ENCODE data around the gene INSM2.

The INSM2 gene

GRCh38 chr14:35543006-35543405 lies 9.0 kb downstream of the INSM2 start:
- no peak for DNase-seq (ENCODE audit: low spot score)

GRCh38 chr14:35549551-35549950 lies 15.6 kb downstream of the INSM2 start:
- no peak for DNase-seq (ENCODE audit: low spot score)

GRCh38 chr14:35551081-35551480 lies 17.1 kb downstream of the INSM2 start:
- no peak for DNase-seq (ENCODE audit: low spot score)

- DNase-seq (ENCODE audit: low spot score): no peak
Observed at GRCh38 chr14:35553808-35554207, 19.8 kb downstream of the INSM2 start.

- no peak for DNase-seq (ENCODE audit: low spot score)
Observed at GRCh38 chr14:35556548-35556947, 22.6 kb downstream of the INSM2 start.

GRCh38 chr14:35557221-35557747 lies 23.3 kb downstream of the INSM2 start:
- no peak for DNase-seq (ENCODE audit: low spot score)

GRCh38 chr14:35558680-35559079 lies 24.7 kb downstream of the INSM2 start:
- no peak for DNase-seq (ENCODE audit: low spot score)

GRCh38 chr14:35565871-35566464 lies 32.0 kb downstream of the INSM2 start:
- DNase-seq (ENCODE audit: low spot score): no peak

GRCh38 chr14:35571598-35571997 lies 37.6 kb downstream of the INSM2 start:
- no peak for DNase-seq (ENCODE audit: low spot score)

GRCh38 chr14:35573911-35574310 lies 39.9 kb downstream of the INSM2 start:
- no peak for DNase-seq (ENCODE audit: low spot score)

GRCh38 chr14:35576260-35576659 lies 42.3 kb downstream of the INSM2 start:
- no peak for DNase-seq (ENCODE audit: low spot score)

GRCh38 chr14:35576856-35577255 lies 42.9 kb downstream of the INSM2 start:
- no peak for DNase-seq (ENCODE audit: low spot score)

GRCh38 chr14:35578135-35578534 lies 44.2 kb downstream of the INSM2 start:
- no peak for DNase-seq (ENCODE audit: low spot score)

GRCh38 chr14:35578639-35579038 lies 44.7 kb downstream of the INSM2 start:
- DNase-seq (ENCODE audit: low spot score): no peak
